ENCODE data around the gene MED12L. TPM values are rescaled to one million over a fixed set of nuclear protein-coding genes. Genes with fewer than 3 reads are reported as not detected.
A peak's percentile ranks its signal among the peaks of the same experiment; 100 is the strongest.

The MED12L gene
- total RNA-seq, 1 donor from 2014 or later: not detected

DNA sequence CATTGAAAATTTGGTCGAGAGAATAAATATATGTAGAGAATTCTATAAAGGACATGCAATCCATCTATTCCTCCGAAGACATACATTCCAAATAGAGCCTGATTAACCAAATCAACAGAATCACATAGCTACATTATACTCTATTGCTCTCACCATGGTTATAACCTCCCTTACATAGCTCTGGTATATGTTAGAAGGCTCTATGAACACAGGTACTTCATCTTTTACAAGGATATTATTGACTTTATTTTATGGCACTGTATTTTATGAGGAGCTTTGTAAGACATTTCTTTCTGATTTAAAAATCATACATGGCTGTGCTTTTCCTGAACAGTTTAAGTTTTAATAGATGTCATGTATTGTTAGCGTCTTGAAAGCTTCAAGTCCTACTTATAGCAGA is 370.6 kb downstream of the MED12L start:
- DNase-seq (ENCODE audit: low read depth in 2 of 2): no peak

DNA sequence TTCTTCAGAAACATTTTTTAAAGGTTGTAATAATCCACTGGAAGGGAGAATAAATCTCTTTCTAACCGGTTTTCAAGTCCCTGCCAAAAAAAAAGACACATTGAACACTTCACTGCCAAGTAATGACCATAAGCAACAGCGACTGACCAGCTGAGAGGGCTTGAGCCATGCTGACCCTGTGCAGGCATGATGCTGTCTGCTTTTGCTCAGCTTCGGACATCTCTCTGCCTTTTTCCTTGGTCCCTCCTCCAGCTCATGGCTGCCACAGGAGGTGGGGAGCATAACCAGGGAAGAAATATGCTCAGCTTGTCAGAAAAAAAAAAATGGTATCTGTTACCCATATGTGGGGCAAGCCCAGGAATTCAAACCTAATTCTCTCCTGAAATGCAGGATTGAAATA is 373.9 kb downstream of the MED12L start:
- no peak for DNase-seq (ENCODE audit: low read depth in 2 of 2)

DNA sequence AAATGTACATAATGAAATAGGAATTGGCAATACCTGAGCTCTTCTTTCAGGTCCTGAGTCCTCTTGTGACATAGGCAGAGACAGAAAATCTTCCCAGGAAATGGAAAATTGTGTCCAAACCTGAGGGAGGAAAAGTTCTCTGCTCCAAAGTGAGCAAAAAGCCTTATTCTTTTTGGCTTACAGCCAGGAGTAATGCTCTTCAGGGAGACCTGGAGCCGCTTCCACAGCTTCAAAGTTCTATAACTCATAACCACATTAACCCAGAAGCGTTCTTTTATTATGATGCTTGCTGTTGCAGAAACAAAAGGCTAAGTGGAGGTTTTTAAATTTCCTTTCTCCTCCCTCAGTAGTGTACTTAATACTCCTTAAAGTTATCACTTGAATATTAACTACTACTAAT is 374.8 kb downstream of the MED12L start:
- no peak for DNase-seq (ENCODE audit: low read depth in 2 of 2)

DNA sequence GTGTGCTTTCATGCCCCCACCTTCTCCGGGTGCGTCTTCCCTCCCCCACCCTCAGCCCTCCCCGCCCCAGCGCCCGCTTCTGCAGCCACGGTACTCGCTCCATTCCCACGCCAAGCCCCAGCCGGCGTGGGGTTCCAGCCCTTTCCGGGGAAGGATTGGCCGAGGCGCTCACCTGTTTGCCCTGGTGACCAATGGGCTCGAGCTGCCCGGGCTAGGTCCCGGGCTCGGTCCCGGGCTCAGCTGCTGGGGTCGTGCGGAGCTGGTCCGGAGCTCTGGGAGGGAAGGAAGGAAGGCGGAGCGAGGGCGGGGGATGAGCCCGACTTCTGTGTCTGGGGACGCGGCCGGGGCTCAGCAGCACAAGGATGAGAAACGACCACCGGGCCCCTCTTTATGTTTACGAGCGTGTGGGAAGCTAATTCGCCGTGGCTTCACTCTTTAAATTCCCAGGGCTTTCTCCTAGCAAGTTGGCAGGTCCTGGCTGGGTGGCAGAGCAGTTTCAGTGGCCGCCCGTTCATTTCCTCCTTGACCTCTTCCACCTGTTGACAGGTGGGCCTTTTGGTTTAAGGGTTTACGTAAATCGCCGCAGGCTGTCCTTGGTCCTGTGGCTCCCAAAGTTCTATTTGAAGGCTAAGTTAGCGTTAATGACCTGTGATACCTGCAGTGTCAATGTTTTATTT is 375.4 kb downstream of the MED12L start, which contains the start of gene IGSF10:
TSS of gene IGSF10 (minus strand) at position 288 of the 677 bp plus-strand sequence. CDS start 2,352 bp downstream, outside the sequence.
- no peak for DNase-seq (ENCODE audit: low read depth in 2 of 2)

DNA sequence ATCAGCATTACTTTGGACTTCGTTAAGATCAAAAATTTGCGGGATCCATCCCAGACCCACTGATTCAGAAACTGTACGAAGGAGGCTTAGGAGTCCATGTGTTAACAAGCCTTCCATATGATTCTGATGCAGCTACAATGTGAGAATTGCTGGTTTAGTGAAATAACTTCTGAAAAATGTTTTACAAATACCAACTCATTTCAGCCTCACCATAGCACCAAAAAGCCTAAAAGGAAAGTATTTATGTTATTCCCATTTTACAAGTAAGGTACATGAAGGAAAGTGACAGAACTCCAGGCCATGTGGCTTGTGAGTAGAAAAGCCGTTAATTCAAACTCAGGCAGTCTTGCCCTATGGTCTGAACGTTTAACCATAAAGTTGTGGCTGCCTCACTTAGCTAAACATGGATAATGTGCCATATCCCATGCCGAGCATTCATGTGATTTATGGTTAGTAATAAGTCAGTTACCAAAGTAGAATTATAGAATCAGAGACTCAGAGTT is 376.9 kb downstream of the MED12L start:
- DNase-seq (ENCODE audit: low read depth in 2 of 2): no peak

DNA sequence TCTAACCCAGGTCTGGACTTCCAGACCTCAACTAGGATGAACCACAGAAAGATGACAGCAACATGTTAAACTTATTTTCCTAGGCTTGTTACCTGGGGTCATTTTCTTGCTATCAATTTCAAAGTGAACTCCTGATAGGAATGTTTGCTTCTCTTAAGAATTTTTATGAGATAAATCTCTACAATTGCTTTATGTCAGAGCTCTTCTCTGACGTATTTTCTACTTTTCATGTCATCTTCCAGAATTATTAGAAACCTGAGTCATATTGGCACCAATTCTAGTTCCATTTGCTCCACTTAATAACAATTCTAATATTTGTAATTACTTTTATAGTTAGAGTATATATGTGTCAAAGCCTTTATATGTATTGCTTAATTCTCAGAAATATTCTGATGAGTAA is 377.5 kb downstream of the MED12L start:
- DNase-seq (ENCODE audit: low read depth in 2 of 2): no peak

DNA sequence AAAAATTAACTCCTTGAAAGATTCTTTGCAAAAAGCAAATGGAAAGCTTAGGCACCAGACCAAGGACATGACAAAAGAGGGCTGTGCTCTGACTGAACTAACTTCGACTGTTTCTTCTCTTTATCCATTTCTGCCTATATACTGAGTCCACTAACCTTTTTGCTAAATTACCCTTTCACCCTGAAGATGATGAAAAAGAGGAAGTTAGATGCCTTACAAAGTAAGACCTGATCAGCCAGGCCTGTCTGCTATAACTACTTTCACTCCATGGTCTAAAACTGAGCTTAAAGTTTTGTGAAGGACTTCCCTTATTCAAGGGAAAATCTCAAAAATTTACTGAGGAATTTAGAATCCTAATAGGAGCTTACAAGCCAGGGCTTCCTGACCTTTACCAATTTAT is 381.6 kb downstream of the MED12L start:
- DNase-seq (ENCODE audit: low read depth in 2 of 2): no peak

DNA sequence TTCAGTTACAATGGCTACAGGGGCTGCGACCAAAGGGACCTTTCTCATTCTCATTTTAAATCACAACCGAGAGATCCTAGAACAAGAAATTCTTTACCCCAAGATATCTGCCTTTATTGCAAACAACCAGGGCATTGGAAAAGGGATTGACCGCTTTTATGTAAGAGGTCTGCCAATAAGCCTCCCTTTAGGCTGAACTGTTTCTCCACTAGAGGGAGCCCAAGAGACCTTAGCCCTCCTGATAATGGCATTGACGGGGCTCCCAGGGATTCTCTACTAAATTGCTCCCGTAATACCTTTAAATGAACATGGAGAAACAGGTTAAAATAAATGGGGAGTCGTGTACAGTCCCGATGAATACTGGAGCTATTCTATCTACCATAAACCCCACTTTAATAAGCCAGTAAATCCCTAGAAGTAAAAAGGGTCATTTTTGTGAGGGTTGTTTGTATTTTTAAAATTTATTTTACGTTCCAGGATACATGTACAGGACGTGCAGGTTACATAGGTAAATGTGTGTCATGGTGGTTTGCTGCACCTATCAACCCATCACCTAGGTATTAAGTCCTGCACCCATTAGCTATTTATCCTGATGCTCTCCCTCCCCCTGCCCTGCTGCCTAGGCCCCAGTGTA is 382.9 kb downstream of the MED12L start:
- DNase-seq (ENCODE audit: low read depth in 2 of 2): peak; percentile 74 to 80

DNA sequence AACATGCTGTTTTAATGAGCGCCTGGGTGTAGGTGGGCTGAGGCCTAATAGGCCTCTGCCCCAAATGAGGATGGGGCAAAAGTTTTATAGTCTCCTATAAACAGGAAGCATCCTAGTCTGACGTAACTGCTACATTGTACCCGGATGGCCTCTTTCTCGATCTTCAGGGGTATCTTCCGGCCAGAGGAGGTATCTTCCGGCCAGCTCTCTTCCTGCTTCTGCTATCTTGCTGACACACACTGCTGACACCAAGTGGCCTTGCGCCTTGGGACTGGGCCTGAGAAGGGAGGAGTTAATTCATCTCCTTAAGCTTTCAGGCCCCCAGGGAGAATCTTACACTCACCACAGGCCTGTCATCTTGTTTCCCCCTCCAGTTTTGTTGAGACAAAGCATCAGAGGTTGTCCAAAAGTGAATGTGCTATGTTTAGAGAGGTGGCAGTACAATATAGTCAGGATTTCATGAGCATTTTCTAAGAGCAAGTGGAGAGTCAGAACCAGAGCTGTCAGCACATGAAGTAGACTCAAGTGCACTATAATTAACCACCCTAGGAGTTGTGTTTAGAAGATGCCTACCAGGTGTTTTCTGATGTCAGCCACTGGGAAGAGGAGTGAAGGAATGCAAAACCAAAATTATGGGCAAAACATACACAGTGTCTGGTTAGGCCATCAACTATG is 391.0 kb downstream of the MED12L start:
- DNase-seq (ENCODE audit: low read depth in 2 of 2): peak in 1 of 2 donors; percentile 3

DNA sequence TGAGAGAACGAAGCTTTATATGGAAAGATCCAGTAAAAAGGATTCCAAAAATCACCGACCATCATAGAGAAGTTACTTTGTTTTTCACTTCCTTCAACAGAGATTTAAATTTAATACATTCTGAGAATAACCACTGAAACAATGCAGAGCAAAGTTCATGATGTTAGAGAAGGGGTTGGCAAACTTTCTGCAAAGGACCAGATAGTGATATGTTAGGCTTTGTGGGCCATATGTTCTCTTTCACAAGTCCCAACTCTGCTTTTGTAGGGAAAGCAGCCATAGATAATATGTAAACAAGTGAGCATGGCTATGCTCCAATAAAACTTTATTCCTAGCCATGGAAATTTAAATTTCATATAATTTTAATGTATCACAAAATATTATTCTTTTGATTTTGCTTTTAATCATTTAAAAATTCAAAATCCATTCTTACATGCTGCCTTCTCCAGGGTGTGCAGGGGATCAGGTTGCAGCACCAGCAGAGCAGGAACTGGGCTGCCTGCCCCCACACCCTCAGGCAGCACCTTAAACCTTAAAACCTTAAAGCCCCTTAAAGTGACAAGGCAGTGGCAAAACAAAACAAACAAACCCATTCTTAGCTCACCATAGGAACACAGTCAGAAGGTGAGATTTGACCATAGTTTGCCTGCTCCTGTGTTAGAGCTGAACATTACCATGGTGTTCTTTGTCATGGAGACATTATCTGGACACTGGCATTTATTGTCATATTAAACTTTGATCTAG is 392.3 kb downstream of the MED12L start:
- no peak for DNase-seq (ENCODE audit: low read depth in 2 of 2)

DNA sequence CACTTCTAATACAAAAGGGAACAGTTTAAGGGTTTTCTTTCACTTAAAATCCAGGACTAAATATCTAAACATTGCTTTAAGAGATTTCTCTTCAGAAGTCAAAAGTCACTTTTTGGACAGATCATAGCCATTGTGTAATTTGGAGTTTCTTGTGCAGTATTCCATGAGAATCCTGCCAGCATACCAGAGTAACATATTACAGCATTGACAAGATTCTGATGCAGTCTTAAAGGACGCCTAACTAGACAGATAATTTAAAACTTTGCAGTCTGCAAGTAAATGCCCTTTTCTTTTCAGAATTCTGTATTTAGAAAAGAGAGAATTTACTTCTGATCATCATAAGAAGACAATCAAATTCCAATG is 392.9 kb downstream of the MED12L start:
- DNase-seq (ENCODE audit: low read depth in 2 of 2): no peak

DNA sequence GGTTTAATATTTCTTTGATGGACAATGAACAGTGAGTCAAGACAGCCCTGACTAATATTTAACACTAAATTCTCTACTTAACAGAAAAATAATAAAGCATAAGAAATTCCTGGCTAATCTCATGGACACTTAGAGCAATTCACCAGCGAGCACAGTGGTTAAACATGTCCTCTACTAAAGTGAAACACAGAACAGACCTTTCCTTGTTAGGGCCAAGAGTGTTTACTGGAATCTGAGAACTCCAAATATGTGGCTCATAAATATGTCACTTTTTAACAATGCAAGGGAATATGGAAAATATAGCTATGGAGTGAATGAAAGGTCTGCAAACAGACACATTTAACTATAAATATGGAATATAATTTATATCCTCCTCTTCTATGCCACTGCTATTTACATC is 394.0 kb downstream of the MED12L start:
- no peak for DNase-seq (ENCODE audit: low read depth in 2 of 2)

DNA sequence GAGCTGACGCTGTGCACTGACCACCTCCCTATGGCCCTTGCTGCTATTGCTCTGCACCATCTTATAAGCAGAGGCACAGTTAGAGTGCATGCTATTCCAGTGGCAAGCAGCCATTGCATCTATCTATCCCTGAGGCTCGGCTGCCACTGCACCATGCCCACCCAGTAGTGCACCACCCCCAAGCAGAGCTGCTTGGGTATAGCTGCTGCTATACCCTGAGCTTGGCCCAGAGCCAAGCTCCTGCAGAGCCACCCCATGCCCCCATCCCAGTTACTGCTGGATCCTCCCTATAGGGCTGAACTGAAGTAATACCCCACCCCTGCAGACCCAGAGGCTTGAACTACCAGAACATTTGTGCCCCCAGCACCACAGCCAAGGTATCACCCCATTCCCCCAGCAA is 395.0 kb downstream of the MED12L start:
- DNase-seq (ENCODE audit: low read depth in 2 of 2): no peak

DNA sequence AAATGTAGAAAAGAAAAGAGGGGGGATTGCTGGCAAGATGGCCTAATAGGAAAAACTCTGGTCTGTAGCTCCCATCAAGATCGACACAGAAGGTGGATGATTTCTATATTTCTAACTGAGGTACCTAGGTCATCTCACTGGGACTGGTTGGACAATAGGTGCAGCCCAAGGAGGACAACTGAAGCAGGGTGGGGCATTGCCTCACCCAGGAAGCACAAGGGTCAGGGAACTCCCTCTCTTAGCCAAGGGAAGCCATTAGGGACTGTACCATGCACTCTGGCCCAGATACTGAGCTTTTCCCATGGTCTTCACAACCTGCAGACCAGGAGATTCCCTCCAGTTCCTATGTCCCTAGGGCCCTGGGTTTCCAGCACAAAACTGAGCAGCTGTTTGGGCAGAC is 398.0 kb downstream of the MED12L start:
- no peak for DNase-seq (ENCODE audit: low read depth in 2 of 2)

DNA sequence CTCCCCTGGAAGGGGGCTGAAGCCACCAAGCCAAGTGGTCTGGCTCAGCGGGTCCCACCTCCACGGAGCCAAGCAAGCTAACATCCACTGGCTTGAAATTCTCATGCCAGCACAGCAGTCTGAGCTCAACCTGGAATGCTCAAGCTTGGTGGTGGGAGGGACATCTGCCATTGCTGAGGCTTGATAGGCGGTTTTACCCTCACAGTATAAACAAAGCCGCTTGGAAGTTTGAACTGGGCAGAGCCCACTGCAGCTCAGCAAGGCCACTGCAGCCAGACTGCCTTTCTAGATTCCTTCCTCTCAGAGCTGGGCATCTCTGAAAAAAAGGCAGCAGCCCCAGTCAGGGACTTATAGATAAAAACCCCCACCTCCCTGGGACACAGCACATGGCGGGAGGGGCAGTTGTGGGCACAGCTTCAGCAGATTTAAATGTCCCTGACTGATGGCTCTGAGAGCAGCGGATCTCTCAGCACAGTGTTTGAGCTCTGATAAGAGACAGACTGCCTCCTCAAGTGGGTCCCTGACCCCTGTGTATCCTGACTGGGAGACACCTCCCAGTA is 398.6 kb downstream of the MED12L start:
- DNase-seq (ENCODE audit: low read depth in 2 of 2): no peak

Other genes starting within 250 kb of the MED12L start
- gene MINDY4B, start 180.2 kb upstream of the MED12L start, total RNA-seq: not detected in 2 replicates
- not detected in 2 replicates for gene CLRN1, start 112.9 kb upstream of the MED12L start, total RNA-seq
- not detected in 2 replicates for gene GPR171, start 117.6 kb downstream of the MED12L start, total RNA-seq
- not detected in 2 replicates for gene P2RY14, start 192.9 kb downstream of the MED12L start, total RNA-seq
- not detected in 2 replicates for gene GPR87, start 231.2 kb downstream of the MED12L start, total RNA-seq
- not detected in 2 replicates for gene P2RY13, start 243.9 kb downstream of the MED12L start, total RNA-seq

All from lung microvascular endothelial cell (primary cell).